Stomach (tissue), 9 donors: ENCODE results near the gene BLCAP. TPM values are rescaled to one million over a fixed set of nuclear protein-coding genes. Genes with fewer than 3 reads are reported as not detected.

Experiments used
- DNase-seq, 2 donors: peaks; one replicate each; pipeline versions ENCODE4 v3.0.0 to v3.0.0-alpha.2; 2013 to 2019
- H3K27ac ChIP-seq, 5 donors: fragments of 200-600 bp in 4 of 5; sonication (generic) in 4 of 5; one replicate each; pipeline ENCODE4 v1.5.1; 2013 to 2019; ENCODE audit warnings: mild to moderate bottlenecking in 1 of 5, moderate library complexity in 1 of 5
- H3K27me3 ChIP-seq, 3 donors: fragments of 200-600 bp; sonication (generic); one replicate each; pipeline ENCODE4 v1.5.1; 2017 to 2019; ENCODE audit warnings: mixed run types in 1 of 3
- H3K36me3 ChIP-seq, 4 donors: fragments of 200-600 bp; sonication (generic); 1 replicate in 3 of 4; 2 replicates in 1 of 4; pipeline ENCODE4 v1.5.1; 2016 to 2019
- H3K4me1 ChIP-seq, 4 donors: fragments of 200-600 bp; sonication (generic); one replicate each; pipeline ENCODE4 v1.5.1; 2016 to 2019
- H3K4me3 ChIP-seq, 4 donors: fragments of 200-600 bp; sonication (generic) in 3 of 4; one replicate each; pipeline ENCODE4 v1.5.1; 2016 to 2019; ENCODE audit warnings: mild to moderate bottlenecking in 1 of 4
- H3K9me3 ChIP-seq, 4 donors: fragments of 200-600 bp; sonication (generic); one replicate each; pipeline ENCODE4 v1.5.1; 2016 to 2019
- CTCF ChIP-seq, 7 experiments: fragments of 450-650 bp in 4 of 7; fragments of 200-600 bp in 3 of 7; sonication (generic) in 3 of 7; IDR thresholded peaks; one replicate each; pipeline ENCODE4 v1.5.1; 2016 to 2019; ENCODE audit warnings: antibody characterized with exemption in 7 of 7, control low read depth in 2 of 7, mild to moderate bottlenecking in 1 of 7
- EP300 ChIP-seq: sonication (generic); formaldehyde crosslinking; IDR thresholded peaks from one replicate; pipeline ENCODE4 v1.6.1; 2017; ENCODE audit warnings: antibody characterized with exemption
- POLR2A ChIP-seq, 4 donors: fragments of 450-650 bp; IDR thresholded peaks; one replicate each; pipeline ENCODE4 v1.6.1; 2016; ENCODE audit warnings: antibody characterized with exemption in 4 of 4, control low read depth in 2 of 4, mild to moderate bottlenecking in 1 of 4, moderate library complexity in 1 of 4
- POLR2AphosphoS5 ChIP-seq, 3 donors: sonication (generic); formaldehyde crosslinking; IDR thresholded peaks; one replicate each; pipeline ENCODE4 v1.6.1; 2016; ENCODE audit warnings: antibody characterized with exemption in 3 of 3
- WGBS, 5 donors: extraction: QIAGEN DNeasy Blood & Tissue Kit in 3 of 5; methylation state at CpG; one replicate each; pipeline versions ENCODE4 v1.1.5 to v1.1.7; 2013 to 2018; 5-methylcytosine and 5-hydroxymethylcytosine counted together
- intact Hi-C: fragments of 100-400 bp; cut with DNase I; formaldehyde crosslinking; loops from one replicate; pipeline ENCODE4 v1.15.1; 2023; ENCODE audit warnings: low total_unique reads
- polyA plus RNA-seq, 3 donors: library from polyadenylated mRNA; stranded (reverse); fragments of 200-250 nt; gene quantifications; one replicate each; pipeline ENCODE4 v1.2.3, GENCODE V29; 2013
- total RNA-seq, 5 donors: library from RNA; depleted of rRNA; stranded (reverse); fragments of >200 nt; gene quantifications; one replicate each; pipeline versions ENCODE4 v1.1.0 to v1.2.3, GENCODE V29; 2014 to 2016
- donor health status: healthy with polysubstance abuse.
- donor health status: Bipolar disorder and iron deficiency.
- donor health status: healthy.

The BLCAP gene
- total and polyA plus RNA-seq, 8 donors, result 12.5 to 84.4 (median 46.6) TPM

GRCh38 chr20:37469531-37469930 is 58.1 kb downstream of the BLCAP start:
- H3K36me3 ChIP-seq, result no peaks in the 10 kb centered on the region
- no peaks in the 10 kb centered on the region for H3K4me1 ChIP-seq
- no peak overlapping the region for H3K4me3 ChIP-seq
- intact Hi-C loops, result no loop called here
- peaks cover 0 to 3% (median 0%) of the 10 kb centered on the region in 3 donors for H3K27me3 ChIP-seq
- TF ChIP-seq POLR2AphosphoS5 (IDR thresholded peaks at IDR 0.05), result no peak
- no peak for TF ChIP-seq EP300
- TF ChIP-seq CTCF (IDR thresholded peaks at IDR 0.05), result no peak
- TF ChIP-seq POLR2A (IDR thresholded peaks at IDR 0.05), result no peak
- no peak for DNase-seq
- H3K27ac ChIP-seq, result no peak overlapping the region
- H3K9me3 ChIP-seq, result no peaks in the 10 kb centered on the region
- WGBS, 5 donors, result 85 to 94% (median 89%) methylated on average over 7 of the region's 7 CpGs

- Histone ChIP-seq H3K36me3 (no peaks in the 10 kb centered on the region), H3K27ac (no peak overlapping the region), H3K27me3 (peaks cover 0 to 3% (median 0%) of the 10 kb centered on the region in 3 donors), H3K9me3 (no peaks in the 10 kb centered on the region), H3K4me3 (no peak overlapping the region), H3K4me1 (no peaks in the 10 kb centered on the region)
- TF ChIP-seq POLR2AphosphoS5 (IDR thresholded peaks at IDR 0.05) (no peak), EP300 (no peak), POLR2A (IDR thresholded peaks at IDR 0.05) (no peak), CTCF (IDR thresholded peaks at IDR 0.05) (no peak)
- WGBS, 5 donors, result 79 to 92% (median 86%) methylated on average over 4 of the region's 4 CpGs
- intact Hi-C loops, result no loop called here
- no peak for DNase-seq
Observed at GRCh38 chr20:37468886-37469285, 58.8 kb downstream of the BLCAP start.

Other genes with a start within 250 kb of the BLCAP start
- gene MANBAL, start 238.2 kb downstream of the BLCAP start, total RNA-seq, result 10 to 100 TPM in 3 of 5 donors, 1 to 10 TPM in 2; 2.3 to 27.5 (median 15.2) TPM
- gene MANBAL, start 238.2 kb downstream of the BLCAP start, polyA plus RNA-seq, result 10 to 100 TPM; 43.5 to 57.7 (median 57.5) TPM
- gene SRC, start 181.7 kb downstream of the BLCAP start, total RNA-seq, result 100 to 1,000 TPM in 1 of 5 donors, 10 to 100 TPM in 4; 31.6 to 471 (median 69.8) TPM
- gene SRC, start 181.7 kb downstream of the BLCAP start, polyA plus RNA-seq, result 10 to 100 TPM; 40.7 to 47.4 (median 47.2) TPM
- gene NNAT, start 6.6 kb downstream of the BLCAP start, total RNA-seq, result 10 to 100 TPM in 3 of 5 donors, 1 to 10 TPM in 2; 8.8 to 65.2 (median 16.8) TPM
- 1 to 10 TPM; 2.8 to 8.2 (median 5.9) TPM for gene NNAT, start 6.6 kb downstream of the BLCAP start, polyA plus RNA-seq
- gene CTNNBL1, start 166.2 kb upstream of the BLCAP start, total RNA-seq, result 10 to 100 TPM; 10.5 to 46.1 (median 22.7) TPM
- 100 to 1,000 TPM in 1 of 3 donors, 10 to 100 TPM in 2; 51.3 to 148 (median 71.2) TPM for gene CTNNBL1, start 166.2 kb upstream of the BLCAP start, polyA plus RNA-seq